Stimulated activated CD8-positive, alpha-beta memory T cell treated with anti-CD3 and anti-CD28 coated beads, Interleukin-7, amount 100 ng/mL, for 24 hours (primary cell): Measurements from ENCODE around the gene ZNF37A.
"Not testable (repeated sequence)": the region's sequence is repeated elsewhere in the genome, so short reads cannot be mapped to it uniquely, and the experiment has no call there.

Source experiments
- DNase-seq: peaks from one replicate; pipeline ENCODE4 v3.0.0-alpha.2; 2020; ENCODE audit warnings: low read depth

Gene ZNF37A

GRCh38 chr10:38094158-38094926 lies at the start of gene ZNF37A:
Gene ZNF37A (plus strand): TSS chr10:38094337. CDS start chr10:38096618, 2,281 bp downstream.
- peak; percentile 75 for DNase-seq

GRCh38 chr10:38045129-38045528 lies 49.0 kb upstream of the ZNF37A start:
- DNase-seq: no peak

GRCh38 chr10:38047666-38048065 lies 46.5 kb upstream of the ZNF37A start:
- no peak for DNase-seq

- DNase-seq: no peak
Measured at GRCh38 chr10:38050212-38050611, 43.9 kb upstream of the ZNF37A start.

GRCh38 chr10:38054361-38054797 lies 39.8 kb upstream of the ZNF37A start:
- DNase-seq: no peak

- DNase-seq: not testable (repeated sequence)
Measured at GRCh38 chr10:38055274-38055894, 38.8 kb upstream of the ZNF37A start.

- DNase-seq: not testable (repeated sequence)
Measured at GRCh38 chr10:38069663-38070062, 24.5 kb upstream of the ZNF37A start.

- DNase-seq: no peak
Measured at GRCh38 chr10:38070501-38070900, 23.6 kb upstream of the ZNF37A start.

- no peak for DNase-seq
Measured at GRCh38 chr10:38072552-38072951, 21.6 kb upstream of the ZNF37A start.

- no peak for DNase-seq
Measured at GRCh38 chr10:38076687-38077086, 17.4 kb upstream of the ZNF37A start.

GRCh38 chr10:38093318-38093717 lies 819 bp upstream of the ZNF37A start:
- DNase-seq: not testable (repeated sequence)

- DNase-seq: no peak
Measured at GRCh38 chr10:38093816-38094157, 350 bp upstream of the ZNF37A start.

- no peak for DNase-seq
Measured at GRCh38 chr10:38094927-38095574, 914 bp downstream of the ZNF37A start.

- DNase-seq: no peak
Measured at GRCh38 chr10:38102880-38103279, 8.7 kb downstream of the ZNF37A start.

GRCh38 chr10:38103756-38104155 lies 9.6 kb downstream of the ZNF37A start:
- no peak for DNase-seq

- no peak for DNase-seq
Measured at GRCh38 chr10:38112159-38112558, 18.0 kb downstream of the ZNF37A start.

- DNase-seq: no peak
Measured at GRCh38 chr10:38118072-38118807, 24.1 kb downstream of the ZNF37A start.

- no peak for DNase-seq
Measured at GRCh38 chr10:38119038-38119437, 24.9 kb downstream of the ZNF37A start.

GRCh38 chr10:38127812-38128211 lies 33.7 kb downstream of the ZNF37A start:
- no peak for DNase-seq

- no peak for DNase-seq
Measured at GRCh38 chr10:38143587-38143986, 49.5 kb downstream of the ZNF37A start.

- DNase-seq: no peak
Measured at GRCh38 chr10:38146579-38147333, 52.6 kb downstream of the ZNF37A start.

GRCh38 chr10:38147686-38148085 lies 53.5 kb downstream of the ZNF37A start:
- DNase-seq: no peak
